ENCODE measurements around the gene SMG9.

DNA sequence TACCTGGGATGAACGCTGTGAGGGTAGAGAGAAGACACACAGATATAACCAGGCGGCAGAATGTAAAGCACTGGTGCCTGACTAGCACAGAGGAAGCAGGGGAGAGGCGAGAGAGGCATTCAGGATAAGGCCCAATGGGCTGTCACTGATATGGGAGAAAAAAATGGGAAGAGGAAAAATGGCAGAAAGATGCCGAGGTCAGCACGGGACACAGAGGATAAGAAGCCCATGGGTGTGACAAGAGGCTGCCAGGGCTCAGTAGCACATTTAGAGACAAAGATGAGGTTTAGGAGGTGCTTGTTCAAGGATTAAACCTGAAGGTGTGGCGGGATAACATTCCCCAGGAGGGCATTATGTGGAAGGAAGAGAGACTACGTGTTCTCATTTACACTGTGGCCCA, 5.6 kb downstream of the SMG9 start:
- TF ChIP-seq EZH2 (IDR thresholded peaks at IDR 0.05; ENCODE audit: borderline replicate concordance, low read depth, low read length, poor library complexity, severe bottlenecking) (no peak), CTCF (conservative IDR thresholded peaks at IDR 0.05; ENCODE audit: low read depth, low read length) (no peak)
